Stimulated activated CD8-positive, alpha-beta memory T cell treated with anti-CD3 and anti-CD28 coated beads, Interleukin-12 subunit alpha, Interleukin-12 subunit beta, amount 100 ng/mL, for 24 hours (primary cell): ENCODE results near the gene ZNF438.
"Not testable (repeated sequence)": the region's sequence is repeated elsewhere in the genome, so short reads cannot be mapped to it uniquely, and the experiment has no call there.

Experiments
- DNase-seq: peaks from one replicate; pipeline ENCODE4 v3.0.0-alpha.2; 2020; ENCODE audit errors: extremely low read depth

ZNF438 gene

DNA sequence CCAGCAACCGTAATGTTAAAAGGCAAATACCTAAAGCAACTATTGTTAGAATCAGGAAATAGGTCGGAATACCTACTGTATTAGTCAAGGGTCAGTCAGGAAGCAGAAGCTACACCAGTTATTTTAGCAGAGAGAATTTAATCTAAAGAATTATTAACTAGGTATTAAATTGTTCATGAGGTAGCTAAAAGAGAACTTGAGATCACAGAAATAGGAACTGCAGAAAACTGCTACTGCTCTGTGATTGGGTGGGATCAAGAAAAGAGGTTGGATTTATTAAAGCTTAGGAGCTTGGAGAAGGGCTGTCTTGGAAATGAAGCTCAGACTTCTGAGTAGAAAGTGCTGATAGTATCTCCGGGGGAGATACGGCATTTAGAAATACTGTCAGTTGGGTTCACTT is 20.0 kb upstream of the ZNF438 start:
- no peak for DNase-seq

DNA sequence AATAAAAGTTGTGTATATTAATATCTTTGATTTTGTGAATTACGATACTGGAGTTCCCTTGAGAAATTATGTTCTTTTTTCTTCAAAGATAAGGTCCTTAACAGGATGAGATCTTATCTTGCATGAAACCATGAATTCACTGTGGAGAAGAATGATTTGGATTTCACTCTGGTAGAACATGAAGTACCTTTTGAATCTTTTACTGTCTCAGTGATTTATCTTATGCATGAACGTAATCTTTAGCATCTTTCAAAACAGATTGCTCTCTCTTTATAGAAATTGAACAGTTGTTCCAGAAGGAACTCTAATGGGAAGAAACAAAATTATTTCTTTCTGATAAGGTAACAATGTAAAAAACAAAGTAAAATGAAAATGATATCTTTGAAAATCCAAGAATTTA is 11.0 kb upstream of the ZNF438 start:
- DNase-seq = no peak

DNA sequence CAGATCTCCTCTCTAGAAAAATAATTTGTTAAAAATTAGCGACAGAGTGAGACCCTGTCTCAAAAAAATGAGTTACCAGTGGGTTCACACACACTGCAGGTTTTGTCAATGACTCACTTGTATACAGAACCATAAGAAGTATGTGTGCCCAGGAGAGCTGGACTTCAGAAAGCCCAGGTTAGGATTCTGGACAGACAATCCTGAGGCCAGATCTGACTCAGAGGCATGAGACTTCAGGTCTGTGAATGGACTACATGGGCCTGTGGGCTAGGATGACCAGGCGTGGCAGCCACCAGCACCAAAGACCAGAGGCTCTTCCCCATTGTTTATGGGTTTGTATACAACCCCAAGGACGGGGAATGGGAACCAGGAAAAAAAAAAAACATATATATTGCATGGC is 9.3 kb upstream of the ZNF438 start:
- no peak for DNase-seq

DNA sequence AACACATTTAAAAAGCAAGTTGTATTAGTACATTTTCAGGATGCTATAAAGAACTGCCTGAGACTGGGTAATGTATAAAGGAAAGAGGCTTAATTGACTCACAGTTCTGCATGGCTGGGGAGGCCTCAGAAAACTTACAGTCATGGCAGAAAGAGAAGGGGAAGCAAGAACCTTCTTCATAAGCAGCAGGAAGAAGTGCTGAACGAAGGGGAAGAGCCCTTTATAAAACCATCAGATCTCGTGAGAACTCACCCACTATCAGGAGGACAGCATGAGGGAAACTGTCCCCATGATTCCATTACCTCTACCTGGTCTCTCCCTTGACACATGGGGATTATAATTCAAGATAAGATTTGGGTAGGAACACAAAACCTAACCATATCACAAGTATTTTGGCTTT is 7.3 kb upstream of the ZNF438 start:
- not testable (repeated sequence) for DNase-seq

DNA sequence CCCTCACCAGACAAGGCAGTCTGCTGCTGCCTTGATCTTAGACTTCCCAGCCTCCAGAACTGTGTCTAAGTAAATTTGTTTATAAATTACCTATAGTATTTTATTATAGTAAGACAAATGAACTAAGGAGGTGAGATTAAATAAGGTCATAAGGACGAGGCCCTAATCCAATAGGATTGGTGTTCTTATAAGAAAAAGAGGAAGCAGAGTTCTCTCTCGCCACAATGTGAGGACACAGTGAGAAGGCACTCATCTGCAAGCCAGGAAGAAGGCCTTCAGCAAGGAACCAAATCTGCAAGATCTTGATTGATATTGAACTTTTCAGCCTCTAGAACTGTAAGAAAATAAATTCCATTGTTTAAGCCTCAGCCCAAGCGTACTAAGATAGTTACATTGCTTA is 6.1 kb upstream of the ZNF438 start:
- no peak for DNase-seq

DNA sequence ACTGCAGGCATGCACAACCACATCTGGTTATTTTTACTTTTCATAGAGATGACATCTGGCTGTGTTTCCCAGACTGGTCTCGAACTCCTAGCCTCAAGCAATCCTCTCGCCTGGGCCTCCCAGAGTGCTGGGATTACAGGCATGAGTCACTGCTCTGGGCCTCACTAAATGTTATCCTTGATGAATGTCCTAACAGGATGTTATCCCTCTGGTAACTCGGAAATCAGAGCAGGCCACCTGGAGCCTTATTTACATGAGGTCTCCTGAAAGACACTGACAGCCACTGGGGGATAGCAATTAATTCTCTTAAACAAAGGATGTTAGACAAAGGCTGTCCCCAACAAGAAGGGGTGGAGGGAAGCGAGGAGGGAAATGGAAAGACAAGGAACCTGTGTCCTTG is 4.5 kb upstream of the ZNF438 start:
- DNase-seq = no peak

DNA sequence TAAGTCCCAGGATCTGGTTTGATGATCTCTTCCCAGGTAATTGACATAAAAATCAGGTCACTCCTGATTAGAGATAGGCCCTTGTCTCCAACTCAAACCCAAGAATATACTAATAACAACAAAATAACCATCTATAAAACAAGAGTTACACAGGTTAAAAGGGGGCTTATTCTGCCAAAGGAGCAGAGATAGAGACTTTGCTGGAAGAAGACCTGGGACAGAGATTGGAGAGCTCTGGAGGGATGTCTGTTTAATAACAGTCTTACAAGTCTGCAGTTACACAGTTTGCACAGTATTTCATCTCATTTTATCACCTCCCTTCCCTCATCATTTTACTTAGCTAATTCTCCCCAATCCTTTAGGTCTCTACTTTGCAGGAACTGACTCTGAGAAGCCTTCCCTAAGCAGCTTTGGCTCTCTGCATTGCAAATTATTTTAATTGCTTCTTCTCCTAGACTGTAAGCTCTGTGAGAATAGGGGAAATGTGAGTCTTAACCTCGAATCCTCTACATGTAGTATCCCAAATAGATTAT is 3.7 kb upstream of the ZNF438 start:
- no peak for DNase-seq

DNA sequence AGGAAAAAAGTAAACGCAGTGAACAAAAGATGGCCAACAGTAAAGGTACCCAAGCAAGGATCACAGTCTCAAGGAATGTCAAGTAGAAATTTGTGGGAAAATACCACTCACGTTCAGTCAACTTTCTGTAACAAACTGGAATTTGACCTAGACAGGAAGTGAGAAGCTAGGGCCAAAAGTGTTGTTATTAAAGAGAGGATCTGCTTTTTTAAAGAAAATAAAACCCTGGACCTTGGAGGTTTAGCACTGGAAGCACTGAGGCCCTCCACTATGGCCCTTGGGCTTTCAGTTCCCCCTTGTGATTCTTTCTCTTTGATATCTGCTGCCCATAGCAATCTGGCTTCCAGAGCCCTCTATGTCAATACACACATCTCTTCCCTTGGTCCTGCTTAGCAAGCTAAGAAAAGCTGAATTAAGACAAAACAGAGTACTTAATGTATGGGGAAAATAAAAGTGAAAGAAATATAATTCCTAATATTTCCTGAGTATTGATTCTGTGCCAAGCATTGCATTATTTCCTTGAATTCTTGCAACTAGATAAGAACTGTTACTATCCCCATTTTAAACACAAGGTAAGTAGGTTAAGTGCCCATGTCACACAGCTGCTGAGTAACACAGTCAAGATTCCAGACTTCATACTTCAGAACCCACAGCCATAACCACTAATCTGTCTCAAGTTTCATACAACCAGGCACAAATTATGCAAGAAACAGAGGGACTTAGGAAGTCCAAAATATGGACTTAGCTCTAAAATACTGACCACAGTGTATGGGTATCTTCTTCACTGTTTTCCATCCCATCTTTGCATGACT is 2.6 kb upstream of the ZNF438 start:
- no peak for DNase-seq

DNA sequence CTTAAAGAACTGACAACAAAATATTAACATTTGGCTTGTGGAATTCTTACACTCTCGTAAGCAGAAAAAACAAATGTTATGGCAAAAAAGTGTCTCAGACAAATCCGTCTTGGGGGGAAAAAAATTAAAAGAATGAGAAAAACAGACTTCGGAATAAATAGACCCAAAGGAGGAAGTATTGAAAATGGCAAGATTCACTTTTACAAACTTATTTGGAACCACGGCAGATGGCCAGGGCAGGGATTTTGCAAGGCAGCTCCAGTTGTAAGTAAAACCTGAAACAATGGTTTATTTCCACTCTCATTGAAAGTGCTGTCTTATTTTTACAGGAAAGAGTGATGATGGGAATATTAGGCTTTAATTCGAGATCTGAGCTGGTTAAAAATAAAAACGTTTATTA is 1.5 kb upstream of the ZNF438 start:
- DNase-seq = no peak

DNA sequence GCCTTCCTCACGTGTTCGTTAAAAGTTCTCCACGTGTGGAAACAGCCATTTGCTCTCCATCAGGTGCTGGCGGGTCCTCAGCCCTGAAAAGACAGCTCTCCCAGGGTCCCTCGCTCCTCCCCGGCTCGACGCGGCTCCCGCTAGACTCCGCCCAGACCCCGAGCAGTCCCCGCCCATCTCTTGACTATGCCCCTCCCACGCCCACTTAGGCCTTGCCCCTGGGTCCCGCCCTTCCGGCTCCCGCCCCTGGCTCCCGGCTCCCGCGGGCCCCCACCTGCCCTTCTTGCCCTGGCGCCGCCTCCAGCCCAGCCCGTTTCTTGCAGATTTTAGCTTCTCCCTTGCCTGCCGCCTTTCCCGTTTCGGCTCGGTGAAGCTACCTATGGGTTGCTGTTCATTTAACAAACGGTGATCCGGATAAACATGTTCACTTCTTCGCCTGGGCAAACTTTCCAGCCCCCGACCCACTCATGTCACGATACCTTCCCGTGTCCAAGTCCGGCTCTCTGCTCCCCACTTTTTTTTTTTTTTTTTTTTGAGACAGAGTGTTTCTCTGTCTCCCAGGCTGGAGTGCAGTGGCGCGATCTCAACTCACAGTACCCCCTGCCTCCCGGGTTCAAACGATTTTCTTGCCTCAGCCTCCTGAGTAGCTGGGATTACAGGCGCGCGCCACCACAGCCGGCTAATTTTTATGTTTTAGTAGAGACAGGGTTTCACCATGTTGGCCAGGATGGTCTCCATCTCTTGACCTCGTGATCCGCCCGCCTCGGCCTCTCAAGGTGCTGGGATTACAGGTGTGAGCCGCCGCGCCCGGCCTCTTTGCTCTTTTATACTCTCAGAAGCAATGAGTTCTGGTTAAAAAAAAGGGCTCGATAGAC is 830 bp upstream of the ZNF438 start:
- DNase-seq = peak; percentile 89

DNA sequence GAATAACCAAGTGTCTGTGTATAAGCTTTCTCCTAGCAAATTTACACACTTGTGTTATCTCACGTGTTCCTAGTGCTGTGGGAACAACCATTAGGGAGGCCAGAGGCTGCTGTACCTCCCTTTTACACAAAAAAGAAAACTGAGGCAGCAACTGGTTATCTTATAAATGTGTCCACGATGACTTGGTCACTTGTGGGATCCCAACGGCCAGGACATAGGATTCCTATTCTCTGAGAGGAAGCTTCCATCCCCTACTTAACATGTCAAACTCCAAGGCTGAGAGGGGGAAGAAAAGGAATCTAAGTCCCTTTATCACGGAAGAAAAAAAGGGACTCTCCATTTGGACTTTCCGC is 484 bp downstream of the ZNF438 start:
- DNase-seq = no peak

DNA sequence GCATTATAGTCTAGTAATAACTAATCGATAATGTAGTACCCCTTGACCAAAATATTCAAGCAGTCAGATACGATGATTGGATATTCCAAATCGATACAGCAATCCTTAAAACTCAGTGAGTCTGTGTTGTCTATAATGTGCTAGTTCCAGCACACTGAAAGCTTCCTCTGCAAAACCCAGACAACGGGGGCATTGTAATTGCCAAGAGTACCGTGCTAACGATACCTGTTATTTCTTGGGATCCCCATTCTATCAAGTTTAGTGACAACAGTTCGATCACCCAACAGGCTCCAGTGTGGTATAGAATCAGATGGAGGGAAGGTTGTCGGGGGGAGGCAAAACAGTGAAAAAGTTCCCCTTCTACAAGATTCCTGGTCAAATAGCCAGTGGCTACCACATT is 865 bp downstream of the ZNF438 start:
- DNase-seq = no peak

DNA sequence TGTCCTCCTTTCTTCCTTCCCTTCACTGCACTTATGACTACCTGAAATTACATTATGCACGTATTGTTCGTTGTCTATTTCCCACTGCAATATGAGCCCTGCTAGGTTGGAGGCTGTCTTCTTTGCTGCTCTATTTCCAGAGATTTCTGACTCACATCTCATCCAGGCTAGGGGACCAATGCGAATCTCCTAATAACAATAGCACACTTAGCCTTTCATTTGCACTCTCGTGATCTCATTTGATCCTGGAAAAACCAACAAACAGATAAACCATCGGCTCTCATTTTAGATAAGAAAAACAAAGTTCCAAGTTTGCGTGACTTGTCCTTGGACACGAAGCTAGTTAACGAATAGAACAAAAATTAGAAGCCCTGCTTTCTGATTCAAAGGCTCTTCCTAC is 1.4 kb downstream of the ZNF438 start:
- no peak for DNase-seq

DNA sequence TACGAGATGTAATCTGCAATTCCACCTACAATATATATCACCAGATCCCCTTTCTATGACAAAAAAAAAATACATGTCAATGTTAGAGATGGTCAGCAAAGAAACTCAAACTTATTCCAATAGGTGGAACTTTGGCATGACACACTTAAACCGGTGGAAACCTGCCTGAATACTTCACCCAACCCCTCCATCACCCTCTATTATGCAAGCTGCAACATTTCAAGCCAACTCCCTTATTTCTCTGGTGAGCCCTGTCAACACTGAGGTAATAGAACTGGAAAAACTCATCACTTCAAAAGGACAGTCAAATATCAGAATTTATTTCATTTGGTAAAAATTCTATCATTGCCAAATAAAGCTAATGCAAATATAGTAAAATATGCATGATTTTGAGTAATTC is 3.6 kb downstream of the ZNF438 start:
- no peak for DNase-seq

DNA sequence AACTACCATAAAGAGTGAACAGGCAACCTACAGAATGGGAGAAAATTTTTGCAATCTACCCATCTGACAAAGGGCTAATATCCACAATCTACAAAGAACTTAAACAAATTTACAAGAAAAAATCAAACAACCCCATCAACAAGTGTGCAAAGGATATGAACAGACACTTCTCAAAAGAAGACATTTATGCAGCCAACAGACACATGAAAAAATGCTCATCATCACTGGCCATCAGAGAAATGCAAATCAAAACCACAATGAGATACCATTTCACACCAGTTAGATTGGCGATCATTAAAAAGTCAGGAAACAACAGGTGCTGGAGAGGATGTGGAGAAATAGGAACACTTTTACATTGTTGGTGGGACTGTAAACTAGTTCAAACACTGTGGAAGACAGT is 5.4 kb downstream of the ZNF438 start:
- not testable (repeated sequence) for DNase-seq

DNA sequence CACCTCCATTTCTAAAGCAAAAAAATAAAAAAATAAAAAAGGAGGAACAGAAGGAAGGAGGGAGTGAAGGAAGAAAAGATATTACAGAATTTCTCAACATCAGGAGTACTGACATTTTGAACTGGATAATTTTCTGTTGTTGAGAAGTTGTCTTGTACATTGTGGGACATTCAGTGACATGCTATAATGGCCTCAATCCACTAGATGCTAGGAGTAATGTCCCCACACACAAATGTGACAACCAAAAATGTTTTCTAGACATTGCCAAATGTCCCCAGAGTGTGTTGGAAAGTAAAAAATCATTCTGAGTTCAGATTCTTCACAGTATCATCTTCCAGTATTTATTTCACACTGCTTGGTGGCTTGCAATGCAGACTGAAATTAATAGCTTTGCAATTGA is 6.5 kb downstream of the ZNF438 start:
- no peak for DNase-seq

DNA sequence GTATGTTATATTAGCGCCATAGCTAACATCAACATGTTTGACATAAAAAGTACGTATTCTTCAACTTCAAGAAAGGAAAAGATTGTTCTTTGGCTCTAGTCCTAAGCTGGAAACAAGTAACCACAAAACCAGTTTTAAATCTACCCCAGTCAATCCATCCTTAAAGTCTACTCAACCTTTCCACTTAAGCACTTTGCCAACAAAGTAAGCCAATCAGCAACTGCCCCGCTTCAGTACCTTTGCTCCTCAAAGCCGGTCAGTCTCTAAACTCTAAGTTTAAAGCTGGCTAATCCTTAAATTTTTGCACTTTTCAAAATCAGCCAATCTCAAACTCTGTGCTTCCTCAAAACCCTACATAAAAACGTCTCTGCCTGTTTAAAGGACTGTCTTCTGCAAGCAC is 8.1 kb downstream of the ZNF438 start:
- no peak for DNase-seq

DNA sequence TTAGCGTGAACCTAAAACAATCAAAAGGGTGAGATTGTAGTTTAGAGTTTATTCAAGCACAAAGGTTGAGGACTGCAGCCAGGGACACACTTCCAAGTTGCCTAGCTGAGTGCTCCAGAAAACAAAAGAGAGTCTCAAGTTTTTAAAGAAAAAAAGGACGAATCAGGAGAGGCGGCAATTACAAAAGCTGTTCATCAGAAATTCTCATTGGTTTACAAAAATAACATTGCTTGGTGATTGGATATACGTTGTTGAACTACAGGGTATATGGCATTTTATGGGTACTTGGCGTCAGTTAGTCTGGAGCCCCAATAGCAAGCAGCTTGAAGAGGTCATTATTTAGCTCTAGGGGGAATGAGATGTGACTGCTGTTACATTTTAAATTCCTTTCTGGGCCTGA is 11.5 kb downstream of the ZNF438 start:
- DNase-seq = no peak

DNA sequence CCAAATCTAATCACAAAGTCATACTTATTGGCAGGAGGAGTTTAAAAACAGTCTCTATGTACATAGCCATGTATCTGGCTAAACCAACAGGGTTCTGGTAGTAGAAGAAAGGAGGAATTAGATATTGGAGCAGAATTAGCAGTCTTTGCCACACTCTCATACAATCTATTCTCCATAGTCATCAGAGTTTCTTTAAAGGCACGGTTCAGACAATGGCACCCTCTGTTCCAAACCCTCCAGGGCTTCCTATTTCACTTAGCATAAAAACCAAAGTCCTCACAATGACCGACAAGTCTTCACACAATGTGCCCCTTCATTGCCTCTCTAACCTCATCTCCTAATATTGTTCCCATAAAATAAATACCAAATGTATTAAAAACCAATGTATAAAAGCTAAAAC is 12.7 kb downstream of the ZNF438 start:
- DNase-seq = no peak

DNA sequence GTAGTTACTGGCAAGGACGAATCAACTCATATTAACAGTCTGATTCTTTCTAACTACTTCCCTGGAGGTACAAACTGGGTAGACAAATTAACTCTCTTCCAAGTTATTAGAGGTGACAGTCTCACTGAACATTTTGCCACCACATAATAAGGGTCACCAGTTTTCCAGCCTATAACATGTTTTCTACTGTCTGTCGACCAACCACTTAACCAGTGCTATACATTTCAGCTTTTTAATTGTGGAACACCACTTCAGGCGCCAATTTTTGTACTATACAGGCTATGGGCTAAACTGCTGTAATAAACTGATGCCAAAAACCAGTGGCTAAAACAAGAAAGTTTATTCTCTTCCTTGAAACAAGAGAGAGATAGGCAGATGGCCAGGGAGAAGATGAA is 13.3 kb downstream of the ZNF438 start:
- DNase-seq = no peak

DNA sequence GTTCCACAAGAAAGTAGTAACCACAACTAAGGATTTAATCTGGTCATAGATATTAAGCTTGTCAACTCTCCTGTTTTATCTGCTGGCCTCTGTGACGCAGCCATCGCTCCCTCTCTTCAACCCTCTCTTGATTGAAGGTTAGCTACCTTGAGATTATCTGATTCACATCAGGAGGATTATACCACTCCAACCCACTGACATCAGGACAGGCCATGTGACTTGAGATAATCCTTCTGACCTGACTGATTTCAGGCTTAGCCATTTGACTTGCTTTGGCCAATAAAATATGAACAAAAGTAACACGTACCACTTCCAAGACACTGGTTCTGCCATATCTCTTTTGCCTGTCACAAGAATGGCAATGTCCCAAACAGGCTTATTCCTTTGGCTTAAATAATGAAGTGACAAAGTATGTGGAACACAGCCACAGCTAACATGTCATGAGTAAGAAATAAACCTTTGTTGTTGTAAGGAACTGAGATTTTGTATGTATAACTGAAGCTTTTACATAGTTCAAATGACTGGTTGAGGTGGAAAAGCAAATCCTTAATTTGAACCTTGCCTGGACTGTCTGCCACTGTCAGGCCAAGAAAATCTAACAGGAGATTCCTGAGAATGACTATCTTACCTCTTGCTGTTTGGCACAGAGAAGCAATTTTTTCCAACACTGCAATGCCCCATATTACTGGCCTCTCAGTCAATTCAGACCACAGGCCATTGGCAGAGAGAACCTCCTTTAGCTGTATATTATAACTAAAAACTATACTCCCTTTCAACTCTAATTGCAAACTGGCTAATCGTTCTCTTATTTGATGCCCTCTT is 13.9 kb downstream of the ZNF438 start:
- DNase-seq = no peak

DNA sequence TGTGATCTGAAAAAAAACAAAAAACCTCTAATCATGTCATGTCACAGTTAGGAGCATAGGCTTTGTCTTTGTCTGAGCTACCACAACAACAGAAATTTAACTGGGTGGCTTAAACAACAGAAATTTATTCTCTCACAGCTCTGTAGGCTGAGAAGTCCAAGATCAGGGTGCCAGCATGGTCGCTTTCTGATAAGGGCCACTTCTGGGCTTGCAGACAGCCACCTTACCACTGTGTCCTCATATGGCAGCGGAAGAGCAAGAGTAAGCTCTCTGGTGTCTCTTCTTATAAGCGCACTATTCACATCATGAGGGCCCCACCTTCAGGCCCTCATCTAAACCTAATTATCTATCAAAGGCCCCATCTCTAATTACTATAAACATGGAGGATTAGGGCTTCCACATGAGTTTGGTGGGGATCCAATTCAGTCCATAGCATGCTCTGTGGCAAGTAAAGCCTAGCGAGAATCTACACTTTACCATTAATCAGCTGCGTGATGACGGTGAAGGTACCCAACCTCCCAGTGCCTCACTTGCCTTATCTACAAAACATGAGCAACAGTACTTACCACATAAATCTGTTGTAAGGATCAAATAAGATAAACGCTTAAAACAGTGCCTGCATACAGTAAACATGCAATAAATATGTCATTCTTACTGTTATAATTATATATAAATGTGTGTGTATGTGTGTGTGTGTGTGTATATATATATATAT is 17.3 kb downstream of the ZNF438 start:
- DNase-seq = no peak
